Measurements from ENCODE around the gene ATP5F1C.

ATP5F1C gene

GRCh38 chr10:7833210-7833609, 45.2 kb downstream of the ATP5F1C start:
- no peak for TF ChIP-seq REST (IDR thresholded peaks at IDR 0.05; ENCODE audit: insufficient read depth in 1 of 2, low read depth in 2 of 2, low read length in 2 of 2)

- TF ChIP-seq TAF1 (IDR thresholded peaks at IDR 0.05; ENCODE audit: borderline replicate concordance, insufficient read depth, low read length) (no peak), FOXP2 (optimal IDR thresholded peaks at IDR 0.05; ENCODE audit: borderline replicate concordance, extremely low read depth, extremely low read length, insufficient read depth) (no peak), POLR2AphosphoS5 (IDR thresholded peaks at IDR 0.05; ENCODE audit: low read depth, low read length) (no peak), SIN3A (IDR thresholded peaks at IDR 0.05; ENCODE audit: borderline replicate concordance, insufficient read depth, low read length) (no peak), REST (IDR thresholded peaks at IDR 0.05; ENCODE audit: insufficient read depth in 1 of 2, low read depth in 2 of 2, low read length in 2 of 2) (no peak)
Observed at GRCh38 chr10:7834262-7834661, 46.3 kb downstream of the ATP5F1C start.

DNA sequence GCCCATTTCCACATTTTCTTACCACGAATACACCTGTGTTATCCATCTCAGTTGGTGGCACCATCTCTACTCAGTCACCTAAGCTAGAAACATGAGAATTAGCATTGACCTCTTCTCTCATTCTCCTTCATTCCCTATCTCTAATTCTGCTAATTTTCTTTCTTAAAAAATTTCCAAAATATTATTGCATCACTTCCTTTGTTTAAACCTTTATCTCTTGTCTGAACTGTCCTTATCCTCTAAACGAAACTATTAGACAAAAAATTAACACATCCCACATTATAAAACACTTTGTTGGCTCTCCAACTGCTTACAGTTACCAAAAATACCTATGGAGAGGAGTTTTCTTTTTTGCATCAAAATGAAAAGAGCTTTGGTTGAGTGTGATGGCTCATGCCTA, 48.6 kb downstream of the ATP5F1C start:
- no peak for TF ChIP-seq POLR2AphosphoS5 (IDR thresholded peaks at IDR 0.05; ENCODE audit: low read depth, low read length)
- no peak for TF ChIP-seq SIN3A (IDR thresholded peaks at IDR 0.05; ENCODE audit: borderline replicate concordance, insufficient read depth, low read length)
- TF ChIP-seq TAF1 (IDR thresholded peaks at IDR 0.05; ENCODE audit: borderline replicate concordance, insufficient read depth, low read length): no peak
- TF ChIP-seq FOXP2 (optimal IDR thresholded peaks at IDR 0.05; ENCODE audit: borderline replicate concordance, extremely low read depth, extremely low read length, insufficient read depth): no peak
- TF ChIP-seq REST (IDR thresholded peaks at IDR 0.05; ENCODE audit: insufficient read depth in 1 of 2, low read depth in 2 of 2, low read length in 2 of 2): no peak

GRCh38 chr10:7846591-7846990, 58.6 kb downstream of the ATP5F1C start:
- no peak for TF ChIP-seq POLR2AphosphoS5 (IDR thresholded peaks at IDR 0.05; ENCODE audit: low read depth, low read length)
- no peak for TF ChIP-seq SIN3A (IDR thresholded peaks at IDR 0.05; ENCODE audit: borderline replicate concordance, insufficient read depth, low read length)
- no peak for TF ChIP-seq REST (IDR thresholded peaks at IDR 0.05; ENCODE audit: insufficient read depth in 1 of 2, low read depth in 2 of 2, low read length in 2 of 2)
- TF ChIP-seq FOXP2 (optimal IDR thresholded peaks at IDR 0.05; ENCODE audit: borderline replicate concordance, extremely low read depth, extremely low read length, insufficient read depth): no peak
- no peak for TF ChIP-seq TAF1 (IDR thresholded peaks at IDR 0.05; ENCODE audit: borderline replicate concordance, insufficient read depth, low read length)

GRCh38 chr10:7853226-7853842, 65.4 kb downstream of the ATP5F1C start:
- no peak for TF ChIP-seq REST (IDR thresholded peaks at IDR 0.05; ENCODE audit: insufficient read depth in 1 of 2, low read depth in 2 of 2, low read length in 2 of 2)
- TF ChIP-seq POLR2AphosphoS5 (IDR thresholded peaks at IDR 0.05; ENCODE audit: low read depth, low read length): no peak
- TF ChIP-seq FOXP2 (optimal IDR thresholded peaks at IDR 0.05; ENCODE audit: borderline replicate concordance, extremely low read depth, extremely low read length, insufficient read depth): no peak
- TF ChIP-seq TAF1 (IDR thresholded peaks at IDR 0.05; ENCODE audit: borderline replicate concordance, insufficient read depth, low read length): no peak
- no peak for TF ChIP-seq SIN3A (IDR thresholded peaks at IDR 0.05; ENCODE audit: borderline replicate concordance, insufficient read depth, low read length)

All from PFSK-1 (cell line).